HEK293T (cell line): Measurements from ENCODE around the gene PSMB11.
A peak's percentile ranks its signal among the peaks of the same experiment; 100 is the strongest.

Experiments
- CTCF ChIA-PET: fragments of 350-600 bp; formaldehyde crosslinking; extraction: SDS; loops from one replicate; lab custom pipeline; 2021; ENCODE audit warnings: antibody characterized with exemption, inconsistent platforms; lab: Yijun Ruan, JAX
- POLR2A ChIA-PET: fragments of 350-600 bp; formaldehyde crosslinking; extraction: SDS; loops from one replicate; lab custom pipeline; 2020; ENCODE audit warnings: antibody characterized with exemption, inconsistent platforms; lab: Yijun Ruan, JAX
- DNase-seq: peaks from one replicate; pipeline ENCODE4 v3.0.0; 2012; ENCODE audit warnings: mixed read lengths; ENCODE audit errors: extremely low spot score
- ARNT ChIP-seq: fragments of 450-650 bp; IDR thresholded peaks from 2 replicates; pipeline ENCODE4 v1.6.1; 2017; ENCODE audit warnings: mild to moderate bottlenecking
- BHLHE40 ChIP-seq: fragments of 450-650 bp; IDR thresholded peaks from 2 replicates; pipeline ENCODE4 v1.6.1; 2016; ENCODE audit warnings: mild to moderate bottlenecking, moderate library complexity, borderline replicate concordance
- CTBP1 ChIP-seq: fragments of 450-650 bp; IDR thresholded peaks from 2 replicates; pipeline ENCODE4 v1.6.1; 2016; ENCODE audit warnings: borderline replicate concordance
- ELF4 ChIP-seq: fragments of 450-650 bp; IDR thresholded peaks from 2 replicates; pipeline ENCODE4 v1.6.1; 2017; ENCODE audit warnings: antibody characterized with exemption
- FOXA1 ChIP-seq: fragments of 450-650 bp; IDR thresholded peaks from 2 replicates; pipeline ENCODE4 v1.6.1; 2016; ENCODE audit warnings: mild to moderate bottlenecking
- FOXK2 ChIP-seq: fragments of 450-650 bp; IDR thresholded peaks from 2 replicates; pipeline ENCODE4 v1.6.1; 2016; ENCODE audit warnings: mild to moderate bottlenecking
- FOXM1 ChIP-seq: fragments of 450-650 bp; IDR thresholded peaks from 2 replicates; pipeline ENCODE4 v1.6.1; 2017; ENCODE audit warnings: mild to moderate bottlenecking, borderline replicate concordance
- HDGF ChIP-seq: fragments of 450-650 bp; IDR thresholded peaks from 2 replicates; pipeline ENCODE4 v1.6.1; 2017; ENCODE audit warnings: antibody characterized with exemption, borderline replicate concordance
- L3MBTL2 ChIP-seq: fragments of 450-650 bp; conservative IDR thresholded peaks from 2 replicates; pipeline ENCODE4 v1.6.1; 2016; ENCODE audit warnings: mild to moderate bottlenecking
- LEF1 ChIP-seq: fragments of 450-650 bp; IDR thresholded peaks from 2 replicates; pipeline ENCODE4 v1.6.1; 2017; ENCODE audit warnings: mild to moderate bottlenecking, borderline replicate concordance
- NFRKB ChIP-seq: fragments of 450-650 bp; IDR thresholded peaks from 2 replicates; pipeline ENCODE4 v1.6.1; 2016; ENCODE audit warnings: mild to moderate bottlenecking, moderate library complexity
- SP1 ChIP-seq: fragments of 450-650 bp; IDR thresholded peaks from 2 replicates; pipeline ENCODE4 v1.6.1; 2017
- SUZ12 ChIP-seq: fragments of 450-650 bp; IDR thresholded peaks from 2 replicates; pipeline ENCODE4 v1.6.1; 2016; ENCODE audit warnings: mild to moderate bottlenecking
- TARDBP ChIP-seq: fragments of 450-650 bp; IDR thresholded peaks from 2 replicates; pipeline ENCODE4 v1.6.1; 2016
- ZNF384 ChIP-seq: fragments of 450-650 bp; IDR thresholded peaks from 2 replicates; pipeline ENCODE4 v1.6.1; 2016
- TF ChIP-seq, protein P1 (sequence below): fragments of 450-650 bp; IDR thresholded peaks from 2 replicates; pipeline ENCODE4 v1.6.1; 2016

The PSMB11 gene

DNA sequence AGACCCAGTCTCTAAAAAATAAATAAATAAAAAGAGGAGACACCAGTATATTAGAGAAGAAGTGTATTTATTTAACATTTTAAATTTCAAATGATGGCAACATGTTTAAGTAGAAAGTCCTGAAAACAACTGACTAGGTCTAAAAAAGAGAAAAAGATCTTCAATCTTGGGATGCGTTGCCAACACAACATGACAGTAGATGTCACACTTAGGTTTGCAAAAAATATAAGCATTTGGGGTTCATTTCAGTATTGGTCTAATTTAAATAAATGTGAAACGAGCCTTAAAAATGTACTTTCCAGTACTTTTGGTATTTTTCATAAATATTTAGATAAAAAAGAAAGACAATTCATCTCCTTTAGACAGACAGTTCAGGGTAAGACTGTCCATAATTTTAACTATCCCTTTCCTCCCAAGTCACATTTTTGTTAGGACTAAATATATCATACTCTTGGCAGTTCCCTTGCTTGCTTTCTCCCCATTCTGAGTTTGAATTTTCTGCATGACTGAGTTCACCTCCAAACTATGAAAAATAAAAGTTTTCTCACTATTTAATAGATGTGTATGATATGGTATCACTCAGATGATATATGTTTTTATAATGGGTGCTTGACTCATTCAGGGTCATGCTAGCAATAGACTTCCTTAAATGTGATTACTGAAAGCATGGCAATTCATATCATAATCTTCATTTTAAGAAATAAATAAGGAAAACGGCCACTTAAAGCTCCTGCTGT, 36.4 kb upstream of the PSMB11 start:
- no peak for DNase-seq
- POLR2A ChIA-PET, result interaction anchor here (0.9 to 3.6 kb wide), 16 partner anchors 9 to 90 kb away, joined by 3 to 65 read pairs (median 18); partner anchors contain the start of genes ACIN1, AJUBA, C14orf119 and CDH24
- CTCF ChIA-PET, result interaction anchor here (1.0 to 2.5 kb wide), 6 partner anchors 11 to 52 kb away, joined by 5 to 37 read pairs (median 15); partner anchors contain the start of gene CDH24
- TF ChIP-seq FOXA1 (no peak), HDGF (no peak), FOXM1 (no peak), SUZ12 (no peak), TARDBP (no peak), FOXK2 (no peak), ELF4 (no peak), CTBP1 (no peak), ZNF384 (no peak), SP1 (no peak), NFRKB (no peak), LEF1 (no peak)
- TF ChIP-seq, protein P1, sequence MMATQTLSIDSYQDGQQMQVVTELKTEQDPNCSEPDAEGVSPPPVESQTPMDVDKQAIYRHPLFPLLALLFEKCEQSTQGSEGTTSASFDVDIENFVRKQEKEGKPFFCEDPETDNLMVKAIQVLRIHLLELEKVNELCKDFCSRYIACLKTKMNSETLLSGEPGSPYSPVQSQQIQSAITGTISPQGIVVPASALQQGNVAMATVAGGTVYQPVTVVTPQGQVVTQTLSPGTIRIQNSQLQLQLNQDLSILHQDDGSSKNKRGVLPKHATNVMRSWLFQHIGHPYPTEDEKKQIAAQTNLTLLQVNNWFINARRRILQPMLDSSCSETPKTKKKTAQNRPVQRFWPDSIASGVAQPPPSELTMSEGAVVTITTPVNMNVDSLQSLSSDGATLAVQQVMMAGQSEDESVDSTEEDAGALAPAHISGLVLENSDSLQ, result no peak

DNA sequence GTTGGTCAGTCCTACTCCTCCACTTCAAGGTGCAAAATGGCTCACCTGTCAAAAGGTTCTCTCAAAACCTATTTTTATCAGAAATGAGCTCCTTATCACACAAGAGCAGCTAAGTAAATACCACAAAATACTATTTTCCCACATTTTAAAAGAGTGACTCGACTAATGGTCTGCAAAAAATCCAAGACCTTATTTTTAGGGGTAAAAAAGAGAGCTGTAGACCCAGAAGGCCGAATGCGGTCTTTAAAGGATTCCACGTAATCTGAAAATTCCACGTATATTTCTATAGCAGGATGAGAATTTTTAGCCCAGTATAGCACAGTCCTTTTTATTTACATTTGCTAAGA, 35.9 kb upstream of the PSMB11 start:
- ChIA-PET POLR2A (interaction anchor here (0.9 to 3.6 kb wide), 23 partner anchors 8 to 412 kb away, joined by 3 to 65 read pairs (median 9); partner anchors contain the start of genes ACIN1, AJUBA, C14orf119 and CDH24), CTCF (interaction anchor here (0.6 to 2.5 kb wide), 8 partner anchors 11 to 124 kb away, joined by 3 to 37 read pairs (median 12); partner anchors contain the start of gene CDH24)
- no peak for TF ChIP-seq ELF4
- TF ChIP-seq ZNF384, result no peak
- DNase-seq, result no peak

DNA sequence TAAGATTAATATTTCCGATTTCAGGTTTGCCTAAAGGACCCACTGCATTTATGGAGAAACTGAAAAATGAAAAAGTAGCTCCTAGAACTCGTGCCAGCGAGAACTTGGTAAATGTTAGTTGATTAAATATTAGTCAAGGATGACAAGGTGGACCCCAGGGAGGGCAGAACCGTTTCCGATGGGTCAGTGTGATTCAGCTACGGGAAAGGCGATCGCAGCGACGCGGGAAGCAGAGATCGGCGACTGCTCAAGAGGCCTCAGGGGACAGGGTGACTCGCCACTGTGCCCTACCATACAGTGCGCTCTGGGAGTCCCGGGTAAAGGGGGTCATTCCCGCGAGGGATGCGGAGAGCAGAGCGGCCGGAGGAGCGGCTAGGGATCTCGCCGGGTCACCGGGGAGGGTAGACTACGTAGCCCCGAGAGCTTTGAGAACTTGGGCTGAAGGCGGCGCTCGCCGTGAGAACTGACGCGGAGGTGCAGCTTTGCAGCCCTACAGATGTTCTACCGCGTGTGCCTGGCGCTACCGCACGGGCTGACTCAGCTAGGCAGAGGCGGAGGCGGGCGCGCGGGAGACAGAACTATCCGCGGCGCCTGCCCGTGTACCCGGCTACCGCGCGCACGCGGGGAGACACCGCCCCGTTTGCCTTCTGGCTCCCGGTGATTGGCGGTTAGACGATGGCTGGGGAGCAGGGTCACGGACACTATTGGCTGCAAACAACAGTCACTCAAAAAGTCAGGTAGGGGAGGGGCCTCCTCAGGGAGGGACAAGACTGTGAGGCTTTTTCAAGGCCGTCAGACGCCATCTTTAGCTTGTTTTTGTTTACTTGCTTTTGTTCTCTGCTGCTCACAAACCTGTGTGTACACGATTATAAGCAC, 35.2 kb upstream of the PSMB11 start:
- peak; percentile 43; the same call in 1 of the 2 replicates for TF ChIP-seq TARDBP
- TF ChIP-seq BHLHE40, result no peak
- TF ChIP-seq NFRKB, result peak; percentile 51; the same call in 1 of the 2 replicates
- peak; percentile 91 for TF ChIP-seq L3MBTL2
- TF ChIP-seq SUZ12, result no peak
- TF ChIP-seq CTBP1, result 0 out of 2 replicates have a peak, but pooled peaks have one; percentile 5
- TF ChIP-seq, protein P1, result peak; percentile 99
- TF ChIP-seq ELF4, result peak; percentile 52
- ChIA-PET CTCF (interaction anchor here (0.6 to 2.5 kb wide), 10 partner anchors 10 to 124 kb away, joined by 3 to 37 read pairs (median 6); partner anchors contain the start of gene CDH24), POLR2A (interaction anchor here (0.6 to 3.6 kb wide), 43 partner anchors 8 to 413 kb away, joined by 3 to 65 read pairs (median 5); partner anchors contain the start of genes ACIN1, AJUBA, C14orf119 and CDH24)
- peak; percentile 96 for DNase-seq

DNA sequence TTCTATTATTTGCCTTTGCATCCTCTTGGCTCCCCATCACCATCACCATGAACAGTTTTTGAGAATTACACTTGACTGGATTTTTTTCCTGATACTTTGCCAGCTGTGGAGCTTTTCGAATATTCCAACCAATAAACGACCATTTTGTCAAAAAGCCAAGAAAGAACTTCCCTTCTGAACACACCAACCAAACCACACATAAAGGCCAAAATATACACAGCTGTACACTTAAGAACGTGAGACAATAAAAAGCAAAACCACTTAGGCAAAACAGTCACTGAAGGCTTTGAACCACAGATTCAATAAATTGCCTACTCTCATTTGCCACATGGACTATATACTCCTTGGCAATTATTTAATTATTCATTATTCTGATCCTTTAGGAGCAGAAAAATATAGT, 33.2 kb upstream of the PSMB11 start:
- ChIA-PET CTCF (no interaction called here), POLR2A (interaction anchor here (0.9 to 3.6 kb wide), 5 partner anchors 12 to 86 kb away, joined by 3 to 65 read pairs (median 3); partner anchors contain the start of genes ACIN1, C14orf119 and HAUS4)
- TF ChIP-seq FOXA1 (no peak), ARNT (no peak)
- no peak for DNase-seq

DNA sequence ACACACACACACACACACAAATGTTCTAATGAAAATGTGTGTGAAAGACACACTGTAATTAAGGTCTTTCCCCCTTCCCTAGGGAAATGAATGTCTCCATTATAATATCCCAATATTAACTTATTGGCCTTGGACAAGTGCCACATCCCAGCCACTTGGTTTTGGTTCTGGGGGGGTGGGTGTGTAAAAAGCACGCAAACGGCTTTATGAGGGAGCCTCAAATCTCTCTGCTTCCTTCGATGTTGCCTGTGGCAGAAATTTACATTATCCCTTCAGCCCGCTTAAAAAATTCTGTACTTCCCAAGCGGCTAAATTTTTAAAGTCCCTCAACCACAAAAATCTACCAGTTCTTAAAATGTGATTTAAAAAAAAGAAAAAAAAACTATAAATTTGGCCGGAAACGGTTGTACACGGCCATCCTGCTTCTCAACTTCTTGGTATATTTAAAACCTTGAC, 32.5 kb upstream of the PSMB11 start:
- no peak for TF ChIP-seq BHLHE40
- TF ChIP-seq FOXA1, result no peak
- TF ChIP-seq ZNF384, result peak; percentile 39
- no peak for TF ChIP-seq ARNT
- CTCF ChIA-PET, result no interaction called here
- no peak for DNase-seq
- POLR2A ChIA-PET, result interaction anchor here (0.9 to 1.2 kb wide), 4 partner anchors 13 to 85 kb away, joined by 3 to 5 read pairs (median 3); partner anchors contain the start of genes ACIN1, C14orf119 and HAUS4

DNA sequence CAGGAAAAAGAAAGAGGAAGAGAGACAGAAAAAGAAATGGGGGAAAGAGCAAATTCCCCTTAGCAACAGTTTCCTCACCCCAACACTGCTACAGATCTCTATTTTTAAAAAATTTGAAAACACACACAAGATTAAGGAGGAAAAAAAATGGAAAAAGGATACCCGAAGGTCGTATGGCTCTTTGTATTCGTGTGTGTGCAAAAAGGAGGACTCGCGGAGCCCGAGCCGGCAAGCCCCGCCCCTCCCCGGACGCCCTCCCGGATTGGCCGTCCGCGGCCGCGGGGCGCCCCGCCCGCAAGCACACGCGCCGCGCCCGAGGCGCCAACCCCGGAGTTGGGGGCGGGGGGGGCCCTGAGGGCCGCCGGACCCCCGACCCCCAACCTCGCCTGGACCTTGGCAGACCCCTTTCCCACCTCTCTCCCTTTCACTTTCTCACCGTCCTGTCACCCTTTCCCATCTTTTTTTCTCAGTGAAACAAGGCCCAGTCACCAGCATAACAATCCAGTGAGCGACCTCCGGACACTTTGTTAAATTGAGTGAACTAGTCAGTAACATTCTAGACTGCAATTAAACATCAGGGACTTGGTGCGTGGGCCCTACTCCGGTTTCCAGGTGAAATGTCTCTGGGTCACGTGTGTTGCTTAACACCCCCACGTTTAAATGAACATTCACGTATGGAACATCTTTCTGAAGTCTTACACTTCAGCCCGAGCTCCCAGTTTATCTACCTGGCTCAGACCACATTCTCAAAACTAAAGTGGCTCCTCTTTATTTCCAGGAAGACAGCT, 31.9 kb upstream of the PSMB11 start, which contains the start of gene C14orf93:
Gene C14orf93 (minus strand): TSS at position 205 of the 788 bp plus-strand sequence. CDS start 11,120 bp downstream, outside the sequence.
- peak; percentile 83 for DNase-seq
- POLR2A ChIA-PET, result interaction anchor here (0.7 to 1.0 kb wide), 2 partner anchors 48 to 209 kb away, joined by 3 to 4 read pairs; no protein-coding TSS in a partner anchor
- CTCF ChIA-PET, result interaction anchor here (0.9 to 2.3 kb wide), 2 partner anchors 24 to 48 kb away, joined by 3 to 8 read pairs; partner anchors contain the start of gene CDH24
- no peak; the same call in none of the 2 replicates for TF ChIP-seq ZNF384
- TF ChIP-seq NFRKB, result no peak
- no peak for TF ChIP-seq SP1
- TF ChIP-seq TARDBP, result no peak
- TF ChIP-seq SUZ12, result no peak
- no peak for TF ChIP-seq LEF1
- TF ChIP-seq ELF4, result 0 out of 2 replicates have a peak, but pooled peaks have one; percentile 32
- peak; percentile 75; the same call in 1 of the 2 replicates for TF ChIP-seq FOXM1
- TF ChIP-seq CTBP1, result 0 out of 2 replicates have a peak, but pooled peaks have one; percentile 6
- no peak for TF ChIP-seq HDGF
- TF ChIP-seq, protein P1, result no peak
- no peak for TF ChIP-seq FOXK2
- no peak for TF ChIP-seq ARNT
- peak; percentile 51 for TF ChIP-seq L3MBTL2
- TF ChIP-seq FOXA1, result no peak
- no peak for TF ChIP-seq BHLHE40
